ENCODE results near the gene DNASE1L2. TPM values are rescaled to one million over a fixed set of nuclear protein-coding genes. Genes with fewer than 3 reads are reported as not detected.
A peak's percentile ranks its signal among the peaks of the same experiment; 100 is the strongest.

DNASE1L2 gene
- total RNA-seq, 2 donors from 2014 or later = 0.35 to 1.3 TPM

DNA sequence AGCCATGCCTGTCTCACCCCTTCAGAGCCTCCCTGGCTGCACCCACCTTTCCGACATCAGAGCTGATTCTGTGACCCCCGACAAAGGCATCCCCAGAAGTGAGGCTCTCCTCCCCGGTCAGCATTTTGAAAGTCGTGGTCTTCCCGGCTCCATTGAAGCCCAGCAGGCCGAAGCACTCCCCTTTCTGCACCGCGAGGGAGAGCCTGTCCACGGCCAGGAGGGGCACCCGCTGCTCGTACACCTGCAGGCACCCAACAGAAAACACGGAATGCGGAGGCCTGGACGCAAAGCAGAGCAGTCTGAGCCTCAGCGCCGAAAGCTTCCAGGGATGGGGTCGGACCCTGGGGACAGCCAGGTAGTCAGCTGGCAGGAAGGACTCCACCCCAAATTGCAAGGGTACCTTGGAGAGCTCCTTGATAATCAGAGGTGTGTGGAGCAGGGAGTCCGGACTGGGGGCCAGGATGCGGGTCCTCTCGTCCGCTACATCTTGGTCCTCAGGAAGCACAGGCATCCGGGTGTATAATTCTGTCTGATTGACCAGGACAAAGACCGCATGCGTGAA is 44.8 kb downstream of the DNASE1L2 start:
- no peak overlapping the region for H3K4me3 ChIP-seq (ENCODE audit: low read length)
- Mint-ChIP-seq H3K9me3 (no peaks in the 10 kb centered on the region), H3K27me3 (ENCODE audit: insufficient read depth) (no peaks in the 10 kb centered on the region), H3K27ac (no peak overlapping the region), H3K4me3 (no peak overlapping the region), H3K4me1 (no peaks in the 10 kb centered on the region), H3K36me3 (ENCODE audit: low read depth) (no peaks in the 10 kb centered on the region)
- no peak for TF ChIP-seq CTCF (conservative IDR thresholded peaks at IDR 0.05)
- no peak overlapping the region for H3K9ac ChIP-seq (ENCODE audit: extremely low read depth, low read length, poor library complexity, severe bottlenecking)
- WGBS, 2 experiments (ENCODE audit: insufficient coverage in 1 of 2, insufficient read length in 1 of 2) = 90 to 95% methylated on average over 24 of the region's 24 CpGs
- peak; percentile 69 for DNase-seq
- H3K9me3 ChIP-seq (ENCODE audit: control insufficient read depth, low read length) = no peaks in the 10 kb centered on the region
- no peaks in the 10 kb centered on the region for H3K36me3 ChIP-seq (ENCODE audit: control insufficient read depth, insufficient read depth, low read length)
- no peak overlapping the region for H3K27ac ChIP-seq (ENCODE audit: low read depth, low read length)
- no peaks in the 10 kb centered on the region for H3K4me1 ChIP-seq (ENCODE audit: control insufficient read depth, insufficient read depth, low read length)
- no peaks in the 10 kb centered on the region for H3K27me3 ChIP-seq (ENCODE audit: control insufficient read depth, insufficient read depth, low read length, poor library complexity, severe bottlenecking)

- H3K27me3 Mint-ChIP-seq (ENCODE audit: insufficient read depth) = no peaks in the 10 kb centered on the region
- Histone ChIP-seq H3K9ac (ENCODE audit: extremely low read depth, low read length, poor library complexity, severe bottlenecking) (no peak overlapping the region), H3K27ac (ENCODE audit: low read depth, low read length) (no peak overlapping the region), H3K4me3 (ENCODE audit: low read length) (no peak overlapping the region), H3K4me1 (ENCODE audit: control insufficient read depth, insufficient read depth, low read length) (no peaks in the 10 kb centered on the region), H3K36me3 (ENCODE audit: control insufficient read depth, insufficient read depth, low read length) (no peaks in the 10 kb centered on the region), H3K9me3 (ENCODE audit: control insufficient read depth, low read length) (no peaks in the 10 kb centered on the region), H3K27me3 (ENCODE audit: control insufficient read depth, insufficient read depth, low read length, poor library complexity, severe bottlenecking) (no peaks in the 10 kb centered on the region)
- no peak overlapping the region for H3K27ac Mint-ChIP-seq
- DNase-seq = no peak
- TF ChIP-seq CTCF (conservative IDR thresholded peaks at IDR 0.05) = no peak
- no peaks in the 10 kb centered on the region for H3K9me3 Mint-ChIP-seq
- whole genome bisulfite sequencing, 2 experiments (ENCODE audit: insufficient coverage in 1 of 2, insufficient read length in 1 of 2) = 69 to 86% methylated on average over 2 of the region's 5 CpGs
- H3K4me3 Mint-ChIP-seq = no peak overlapping the region
- no peaks in the 10 kb centered on the region for H3K4me1 Mint-ChIP-seq
- H3K36me3 Mint-ChIP-seq (ENCODE audit: low read depth) = no peaks in the 10 kb centered on the region
Observed at GRCh38 chr16:2282262-2282661, 46.0 kb downstream of the DNASE1L2 start.

GRCh38 chr16:2282866-2283555 is 46.8 kb downstream of the DNASE1L2 start:
- no peaks in the 10 kb centered on the region for H3K9me3 ChIP-seq (ENCODE audit: control insufficient read depth, low read length)
- no peaks in the 10 kb centered on the region for H3K36me3 Mint-ChIP-seq (ENCODE audit: low read depth)
- no peaks in the 10 kb centered on the region for H3K9me3 Mint-ChIP-seq
- no peak for TF ChIP-seq CTCF (conservative IDR thresholded peaks at IDR 0.05)
- H3K4me1 ChIP-seq (ENCODE audit: control insufficient read depth, insufficient read depth, low read length) = no peaks in the 10 kb centered on the region
- H3K4me3 ChIP-seq (ENCODE audit: low read length) = no peak overlapping the region
- no peak overlapping the region for H3K27ac ChIP-seq (ENCODE audit: low read depth, low read length)
- peak; percentile 38 for DNase-seq
- no peak overlapping the region for H3K4me3 Mint-ChIP-seq
- no peak overlapping the region for H3K27ac Mint-ChIP-seq
- no peaks in the 10 kb centered on the region for H3K4me1 Mint-ChIP-seq
- 86 to 88% methylated on average over 15 to 26 of the region's 26 CpGs for WGBS, 2 experiments (ENCODE audit: insufficient coverage in 1 of 2, insufficient read length in 1 of 2)
- no peaks in the 10 kb centered on the region for H3K27me3 Mint-ChIP-seq (ENCODE audit: insufficient read depth)
- no peaks in the 10 kb centered on the region for H3K36me3 ChIP-seq (ENCODE audit: control insufficient read depth, insufficient read depth, low read length)
- no peak overlapping the region for H3K9ac ChIP-seq (ENCODE audit: extremely low read depth, low read length, poor library complexity, severe bottlenecking)
- H3K27me3 ChIP-seq (ENCODE audit: control insufficient read depth, insufficient read depth, low read length, poor library complexity, severe bottlenecking) = no peaks in the 10 kb centered on the region
